Measurements from ENCODE around the gene OR1E1.
A peak's percentile ranks its signal among the peaks of the same experiment; 100 is the strongest.
"Not testable (repeated sequence)": the region's sequence is repeated elsewhere in the genome, so short reads cannot be mapped to it uniquely, and the experiment has no call there.

OR1E1 gene

GRCh38 chr17:3398310-3398709 is at the start of gene OR1E1:
Gene OR1E1, minus strand, starts transcription at chr17:3398410. Its CDS starts 0 bp downstream, at chr17:3398410.
- DNase-seq (ENCODE audit: low read depth): no peak

GRCh38 chr17:3447625-3448024 is 49.4 kb upstream of the OR1E1 start:
- peak; percentile 2 for DNase-seq (ENCODE audit: low read depth)

GRCh38 chr17:3440451-3440850 is 42.2 kb upstream of the OR1E1 start:
- DNase-seq (ENCODE audit: low read depth): no peak

GRCh38 chr17:3438368-3438767 is 40.2 kb upstream of the OR1E1 start:
- DNase-seq (ENCODE audit: low read depth): no peak

- no peak for DNase-seq (ENCODE audit: low read depth)
Observed at GRCh38 chr17:3433741-3434140, 35.5 kb upstream of the OR1E1 start, which contains the start of gene OR1E2. Gene OR1E2, minus strand, starts transcription at chr17:3433841. Its CDS starts 0 bp downstream, at chr17:3433841.

GRCh38 chr17:3433215-3433614 is 35.0 kb upstream of the OR1E1 start:
- peak; percentile 4 for DNase-seq (ENCODE audit: low read depth)

- no peak for DNase-seq (ENCODE audit: low read depth)
Observed at GRCh38 chr17:3418222-3418621, 20.0 kb upstream of the OR1E1 start.

GRCh38 chr17:3415610-3416009 is 17.4 kb upstream of the OR1E1 start:
- DNase-seq (ENCODE audit: low read depth): no peak

- DNase-seq (ENCODE audit: low read depth): not testable (repeated sequence)
Observed at GRCh38 chr17:3412216-3412615, 14.0 kb upstream of the OR1E1 start.

GRCh38 chr17:3411070-3411469 is 12.9 kb upstream of the OR1E1 start, which contains the start of gene OR3A3:
Gene OR3A3, plus strand, starts transcription at chr17:3411370.
- no peak for DNase-seq (ENCODE audit: low read depth)

GRCh38 chr17:3403856-3404255 is 5.6 kb upstream of the OR1E1 start:
- not testable (repeated sequence) for DNase-seq (ENCODE audit: low read depth)

- DNase-seq (ENCODE audit: low read depth): no peak
Observed at GRCh38 chr17:3401786-3402185, 3.6 kb upstream of the OR1E1 start.

- DNase-seq (ENCODE audit: low read depth): no peak
Observed at GRCh38 chr17:3400055-3400454, 1.8 kb upstream of the OR1E1 start.

GRCh38 chr17:3397801-3398200 is 409 bp downstream of the OR1E1 start:
- not testable (repeated sequence) for DNase-seq (ENCODE audit: low read depth)

GRCh38 chr17:3389791-3390190 is 8.4 kb downstream of the OR1E1 start:
- DNase-seq (ENCODE audit: low read depth): no peak

- DNase-seq (ENCODE audit: low read depth): no peak
Observed at GRCh38 chr17:3385869-3386816, 12.1 kb downstream of the OR1E1 start, which contains the start of gene OR3A2. Gene OR3A2, minus strand, starts transcription at chr17:3386308.

- DNase-seq (ENCODE audit: low read depth): no peak
Observed at GRCh38 chr17:3381957-3382356, 16.3 kb downstream of the OR1E1 start.

- DNase-seq (ENCODE audit: low read depth): no peak
Observed at GRCh38 chr17:3378321-3378720, 19.9 kb downstream of the OR1E1 start.

- DNase-seq (ENCODE audit: low read depth): not testable (repeated sequence)
Observed at GRCh38 chr17:3371167-3371566, 27.0 kb downstream of the OR1E1 start.
